Prostate gland (tissue), 2 donors: ENCODE results near the gene SERPINH1. TPM values are rescaled to one million over a fixed set of nuclear protein-coding genes. Genes with fewer than 3 reads are reported as not detected.

Experiments used
- DNase-seq: peaks from one replicate; pipeline ENCODE4 v3.0.0-alpha.2; 2019; ENCODE audit warnings: low spot score
- H3K27ac ChIP-seq, 2 donors: fragments of 200-600 bp; sonication (generic); 2 replicates each; pipeline ENCODE4 v1.5.1; 2017 to 2019
- H3K27me3 ChIP-seq: fragments of 200-600 bp; sonication (generic); replicated peaks from 2 replicates; pipeline ENCODE4 v1.5.1; 2019; ENCODE audit not compliant: insufficient read depth
- H3K36me3 ChIP-seq, 2 donors: fragments of 200-600 bp; sonication (generic); 1 replicate in 1 of 2; 2 replicates in 1 of 2; pipeline versions ENCODE4 v1.5.1 to v1.8.1; 2017 to 2019
- H3K4me1 ChIP-seq: fragments of 200-600 bp; sonication (generic); replicated peaks from 2 replicates; pipeline ENCODE4 v1.5.1; 2019
- H3K4me3 ChIP-seq, 2 donors: fragments of 200-600 bp; sonication (generic); 2 replicates each; pipeline ENCODE4 v1.5.1; 2017 to 2019
- H3K9me3 ChIP-seq: fragments of 200-600 bp; sonication (generic); 2 replicates; pipeline ENCODE4 v1.5.1; 2017
- POLR2A ChIP-seq: fragments of 450-650 bp; IDR thresholded peaks from one replicate; pipeline ENCODE4 v1.6.1; 2016; ENCODE audit warnings: antibody characterized with exemption, mild to moderate bottlenecking
- POLR2AphosphoS5 ChIP-seq: sonication (generic); formaldehyde crosslinking; IDR thresholded peaks from one replicate; pipeline ENCODE4 v1.6.1; 2017; ENCODE audit warnings: antibody characterized with exemption
- WGBS: methylation state at CpG from one replicate; pipeline ENCODE4 v1.1.5; 2018; 5-methylcytosine and 5-hydroxymethylcytosine counted together
- intact Hi-C: fragments of 100-400 bp; cut with DNase I; formaldehyde crosslinking; loops from one replicate; pipeline ENCODE4 v1.14.2; 2022
- total RNA-seq, 2 donors: library from RNA; depleted of rRNA; stranded (reverse); fragments of >200 nt; gene quantifications; one replicate each; pipeline ENCODE4 v1.1.0, GENCODE V29; 2016
- TF ChIP-seq, protein P1 (sequence below), 4 experiments: fragments of 200-600 bp in 2 of 4; fragments of 450-650 bp in 2 of 4; sonication (generic) in 2 of 4; IDR thresholded peaks; 1 replicate in 3 of 4; 2 replicates in 1 of 4; pipeline ENCODE4 v1.5.1; 2016 to 2019; ENCODE audit warnings: antibody characterized with exemption in 4 of 4, mild to moderate bottlenecking in 2 of 4, moderate library complexity in 2 of 4

SERPINH1 gene
- total RNA-seq, 2 donors from 2014 or later = 123 to 189 TPM

DNA sequence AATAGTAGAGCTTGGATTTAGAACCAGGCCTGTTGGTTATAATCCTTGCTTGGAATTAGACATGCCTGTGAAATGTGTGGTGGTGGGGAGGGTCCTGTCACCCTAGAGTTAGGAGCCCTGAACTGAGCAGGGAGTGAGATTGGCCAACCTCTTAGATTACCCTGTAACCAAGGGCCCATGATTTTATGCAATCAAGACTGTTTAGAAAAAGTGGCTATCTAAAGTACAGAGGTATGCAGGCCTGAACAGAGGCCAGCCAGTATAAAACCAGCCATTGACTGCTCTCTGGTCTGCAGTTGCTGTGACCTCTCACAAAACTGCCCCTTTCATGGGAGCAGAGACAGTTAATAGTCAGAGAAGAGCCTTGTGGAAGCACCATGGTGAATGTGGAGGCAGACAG, 36.2 kb downstream of the SERPINH1 start:
- Histone ChIP-seq H3K27me3 (no peaks in the 10 kb centered on the region), H3K4me3 (no peak overlapping the region), H3K36me3 (no peaks in the 10 kb centered on the region), H3K4me1 (no peaks in the 10 kb centered on the region), H3K27ac (no peak overlapping the region), H3K9me3 (no peaks in the 10 kb centered on the region)
- TF ChIP-seq, protein P1, sequence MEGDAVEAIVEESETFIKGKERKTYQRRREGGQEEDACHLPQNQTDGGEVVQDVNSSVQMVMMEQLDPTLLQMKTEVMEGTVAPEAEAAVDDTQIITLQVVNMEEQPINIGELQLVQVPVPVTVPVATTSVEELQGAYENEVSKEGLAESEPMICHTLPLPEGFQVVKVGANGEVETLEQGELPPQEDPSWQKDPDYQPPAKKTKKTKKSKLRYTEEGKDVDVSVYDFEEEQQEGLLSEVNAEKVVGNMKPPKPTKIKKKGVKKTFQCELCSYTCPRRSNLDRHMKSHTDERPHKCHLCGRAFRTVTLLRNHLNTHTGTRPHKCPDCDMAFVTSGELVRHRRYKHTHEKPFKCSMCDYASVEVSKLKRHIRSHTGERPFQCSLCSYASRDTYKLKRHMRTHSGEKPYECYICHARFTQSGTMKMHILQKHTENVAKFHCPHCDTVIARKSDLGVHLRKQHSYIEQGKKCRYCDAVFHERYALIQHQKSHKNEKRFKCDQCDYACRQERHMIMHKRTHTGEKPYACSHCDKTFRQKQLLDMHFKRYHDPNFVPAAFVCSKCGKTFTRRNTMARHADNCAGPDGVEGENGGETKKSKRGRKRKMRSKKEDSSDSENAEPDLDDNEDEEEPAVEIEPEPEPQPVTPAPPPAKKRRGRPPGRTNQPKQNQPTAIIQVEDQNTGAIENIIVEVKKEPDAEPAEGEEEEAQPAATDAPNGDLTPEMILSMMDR (IDR thresholded peaks at IDR 0.05) = no peak
- no peak for TF ChIP-seq POLR2AphosphoS5
- TF ChIP-seq POLR2A = no peak
- intact Hi-C loops = no loop called here
- no peak for DNase-seq

GRCh38 chr11:75598900-75599299, 36.8 kb downstream of the SERPINH1 start:
- Histone ChIP-seq H3K27me3 (no peaks in the 10 kb centered on the region), H3K9me3 (no peaks in the 10 kb centered on the region), H3K4me1 (no peaks in the 10 kb centered on the region), H3K27ac (no peak overlapping the region), H3K36me3 (no peaks in the 10 kb centered on the region), H3K4me3 (no peak overlapping the region)
- TF ChIP-seq, protein P1 (IDR thresholded peaks at IDR 0.05) = no peak
- TF ChIP-seq POLR2A (no peak), POLR2AphosphoS5 (no peak)
- DNase-seq = no peak
- intact Hi-C loops = no loop called here
- WGBS = 91% methylated on average over 7 of the region's 7 CpGs

- Histone ChIP-seq H3K27me3 (no peaks in the 10 kb centered on the region), H3K4me1 (no peaks in the 10 kb centered on the region), H3K9me3 (no peaks in the 10 kb centered on the region), H3K27ac (no peak overlapping the region), H3K4me3 (no peak overlapping the region), H3K36me3 (no peaks in the 10 kb centered on the region)
- intact Hi-C loops = no loop called here
- DNase-seq = no peak
- TF ChIP-seq POLR2A (no peak), POLR2AphosphoS5 (no peak)
- TF ChIP-seq, protein P1 (IDR thresholded peaks at IDR 0.05) = no peak
- 72% methylated on average over 3 of the region's 3 CpGs for WGBS
These were observed 38.3 kb downstream of the SERPINH1 start for GRCh38 chr11:75600356-75600755.

GRCh38 chr11:75601494-75601893, 39.4 kb downstream of the SERPINH1 start:
- no peak overlapping the region for H3K27ac ChIP-seq
- no peak for DNase-seq
- 89% methylated on average over 7 of the region's 7 CpGs for WGBS
- H3K36me3 ChIP-seq = no peaks in the 10 kb centered on the region
- intact Hi-C loops = no loop called here
- H3K4me3 ChIP-seq = no peak overlapping the region
- H3K4me1 ChIP-seq = no peaks in the 10 kb centered on the region
- no peaks in the 10 kb centered on the region for H3K27me3 ChIP-seq
- TF ChIP-seq, protein P1 (IDR thresholded peaks at IDR 0.05) = no peak
- TF ChIP-seq POLR2AphosphoS5 (no peak), POLR2A (no peak)
- no peaks in the 10 kb centered on the region for H3K9me3 ChIP-seq

GRCh38 chr11:75602951-75603350, 40.9 kb downstream of the SERPINH1 start:
- Histone ChIP-seq H3K27me3 (no peaks in the 10 kb centered on the region), H3K36me3 (no peaks in the 10 kb centered on the region), H3K4me3 (no peak overlapping the region), H3K27ac (no peak overlapping the region), H3K9me3 (no peaks in the 10 kb centered on the region), H3K4me1 (no peaks in the 10 kb centered on the region)
- intact Hi-C loops = no loop called here
- no peak for DNase-seq
- WGBS = 82% methylated on average over 8 of the region's 8 CpGs
- TF ChIP-seq POLR2AphosphoS5 (no peak), POLR2A (no peak)
- TF ChIP-seq, protein P1 (IDR thresholded peaks at IDR 0.05) = no peak
